Natural killer cell (primary cell): ENCODE data around the gene JMJD8. TPM values are rescaled to one million over a fixed set of nuclear protein-coding genes. Genes with fewer than 3 reads are reported as not detected.
A peak's percentile ranks its signal among the peaks of the same experiment; 100 is the strongest.

ENCODE experiments used
- ATAC-seq, 3 donors: fragments of 150-1000 bp in 2 of 3; fragments of 200-7000 bp in 1 of 3; cut with Tn5 transposase; 1 replicate in 1 of 3; 2 replicates in 2 of 3; pipeline ENCODE4 v1.10.0; 2021; ENCODE audit warnings: mild to moderate bottlenecking in 2 of 3, moderate library complexity in 2 of 3
- DNase-seq, 2 donors: peaks; one replicate each; pipeline versions ENCODE4 v3.0.0 to v3.0.0-alpha.2; 2013 to 2021; ENCODE audit warnings: mixed read lengths in 1 of 2
- H3K27ac ChIP-seq: one replicate; pipeline ENCODE4 v1.5.1; 2013; ENCODE audit warnings: mild to moderate bottlenecking, low read length
- H3K27me3 ChIP-seq: one replicate; pipeline ENCODE4 v1.6.1; 2013; ENCODE audit warnings: low read length; ENCODE audit not compliant: control insufficient read depth, insufficient read depth
- H3K36me3 ChIP-seq: one replicate; pipeline ENCODE4 v1.6.1; 2013; ENCODE audit warnings: low read length; ENCODE audit not compliant: control insufficient read depth, insufficient read depth
- H3K4me1 ChIP-seq: one replicate; pipeline ENCODE4 v1.6.1; 2013; ENCODE audit warnings: low read length; ENCODE audit not compliant: control insufficient read depth, insufficient read depth
- H3K4me3 ChIP-seq: one replicate; pipeline ENCODE4 v1.5.1; 2013; ENCODE audit warnings: low read length
- H3K9me3 ChIP-seq: one replicate; pipeline ENCODE4 v1.6.1; 2013; ENCODE audit warnings: low read length; ENCODE audit not compliant: control insufficient read depth, insufficient read depth
- H3K27ac Mint-ChIP-seq, 2 donors: one replicate each; pipeline ENCODE4 v1.8.0; 2022; ENCODE audit warnings: mild to moderate bottlenecking in 2 of 2, mixed read lengths in 2 of 2, moderate library complexity in 1 of 2
- H3K27me3 Mint-ChIP-seq, 2 donors: one replicate each; pipeline ENCODE4 v1.8.0; 2022; ENCODE audit warnings: low read depth in 2 of 2, mixed read lengths in 2 of 2
- H3K36me3 Mint-ChIP-seq: one replicate; pipeline ENCODE4 v1.8.0; 2022; ENCODE audit warnings: mixed read lengths
- H3K4me1 Mint-ChIP-seq, 2 donors: one replicate each; pipeline ENCODE4 v1.8.0; 2022; ENCODE audit warnings: mixed read lengths in 2 of 2
- H3K4me3 Mint-ChIP-seq: one replicate; pipeline ENCODE4 v1.8.0; 2022; ENCODE audit warnings: mild to moderate bottlenecking, moderate library complexity, mixed read lengths
- H3K9me3 Mint-ChIP-seq, 2 donors: one replicate each; pipeline ENCODE4 v1.8.0; 2022; ENCODE audit warnings: mixed read lengths in 2 of 2
- WGBS: methylation state at CpG from one replicate; pipeline ENCODE4 v1.1.7; 2013; ENCODE audit warnings: missing lambda C conversion rate; ENCODE audit not compliant: insufficient coverage; 5-methylcytosine and 5-hydroxymethylcytosine counted together
- intact Hi-C: fragments of 100-400 bp; cut with micrococcal nuclease; formaldehyde crosslinking; loops from one replicate; pipeline ENCODE4 v1.14.2; 2022
- total RNA-seq, 4 donors: library from RNA; stranded (reverse); fragments of 120-200 nt in 1 of 4; gene quantifications; one replicate each; pipeline versions ENCODE4 v1.2.3 to v1.2.4, GENCODE V29; 2013 to 2022
- TF ChIP-seq, protein P1 (sequence below): fragments of 200-600 bp; IDR thresholded peaks from one replicate; pipeline ENCODE4 v1.8.0; 2022; ENCODE audit warnings: antibody characterized with exemption

Gene JMJD8
- total RNA-seq, 3 donors from 2014 or later (not counting 1 experiment from before 2014, with no cell fraction given) = 29.5 to 32.6 (median 31.5) TPM

DNA sequence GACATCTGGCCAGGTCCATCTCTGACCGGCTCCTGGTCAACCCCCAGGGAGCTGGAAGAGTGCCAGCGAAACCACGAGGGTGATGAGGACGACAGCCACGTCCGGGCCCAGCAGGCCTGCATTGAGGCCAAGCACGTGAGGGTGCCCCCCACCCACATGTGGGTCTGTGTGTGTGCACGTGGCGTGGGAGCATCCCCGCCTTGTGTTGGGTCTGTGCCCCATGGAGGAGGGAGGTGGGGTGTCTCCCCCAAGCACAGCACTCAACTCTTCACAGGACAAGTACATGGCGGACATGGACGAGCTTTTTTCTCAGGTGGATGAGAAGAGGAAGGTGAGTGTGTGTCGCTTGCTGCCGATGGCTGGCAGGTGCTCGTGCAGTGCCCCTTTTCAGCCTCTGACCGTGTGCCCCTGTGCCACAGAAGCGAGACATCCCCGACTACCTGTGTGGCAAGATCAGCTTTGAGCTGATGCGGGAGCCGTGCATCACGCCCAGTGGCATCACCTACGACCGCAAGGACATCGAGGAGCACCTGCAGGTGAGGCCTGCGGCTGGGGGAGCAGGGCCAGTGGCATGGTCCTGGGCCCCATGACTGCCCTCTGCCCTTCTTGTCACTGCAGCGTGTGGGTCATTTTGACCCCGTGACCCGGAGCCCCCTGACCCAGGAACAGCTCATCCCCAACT, 2.2 kb downstream of the JMJD8 start:
- Mint-ChIP-seq H3K4me3 (peak overlapping the region; percentile 70), H3K4me1 (peaks cover 0 to 35% of the 10 kb centered on the region in 2 donors), H3K27me3 (no peaks in the 10 kb centered on the region), H3K27ac (peak overlapping the region in 1 of 2 donors; percentile 9), H3K9me3 (no peaks in the 10 kb centered on the region), H3K36me3 (no peaks in the 10 kb centered on the region)
- intact Hi-C loops = no loop called here
- Histone ChIP-seq H3K36me3 (peaks cover 21% of the 10 kb centered on the region), H3K4me3 (no peak overlapping the region), H3K27me3 (no peaks in the 10 kb centered on the region), H3K27ac (no peak overlapping the region), H3K4me1 (peaks cover 66% of the 10 kb centered on the region), H3K9me3 (no peaks in the 10 kb centered on the region)
- 83% methylated on average over 27 of the region's 28 CpGs for WGBS
- DNase-seq (no peak), ATAC-seq (no peak)
- TF ChIP-seq, protein P1, sequence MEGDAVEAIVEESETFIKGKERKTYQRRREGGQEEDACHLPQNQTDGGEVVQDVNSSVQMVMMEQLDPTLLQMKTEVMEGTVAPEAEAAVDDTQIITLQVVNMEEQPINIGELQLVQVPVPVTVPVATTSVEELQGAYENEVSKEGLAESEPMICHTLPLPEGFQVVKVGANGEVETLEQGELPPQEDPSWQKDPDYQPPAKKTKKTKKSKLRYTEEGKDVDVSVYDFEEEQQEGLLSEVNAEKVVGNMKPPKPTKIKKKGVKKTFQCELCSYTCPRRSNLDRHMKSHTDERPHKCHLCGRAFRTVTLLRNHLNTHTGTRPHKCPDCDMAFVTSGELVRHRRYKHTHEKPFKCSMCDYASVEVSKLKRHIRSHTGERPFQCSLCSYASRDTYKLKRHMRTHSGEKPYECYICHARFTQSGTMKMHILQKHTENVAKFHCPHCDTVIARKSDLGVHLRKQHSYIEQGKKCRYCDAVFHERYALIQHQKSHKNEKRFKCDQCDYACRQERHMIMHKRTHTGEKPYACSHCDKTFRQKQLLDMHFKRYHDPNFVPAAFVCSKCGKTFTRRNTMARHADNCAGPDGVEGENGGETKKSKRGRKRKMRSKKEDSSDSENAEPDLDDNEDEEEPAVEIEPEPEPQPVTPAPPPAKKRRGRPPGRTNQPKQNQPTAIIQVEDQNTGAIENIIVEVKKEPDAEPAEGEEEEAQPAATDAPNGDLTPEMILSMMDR = no peak

DNA sequence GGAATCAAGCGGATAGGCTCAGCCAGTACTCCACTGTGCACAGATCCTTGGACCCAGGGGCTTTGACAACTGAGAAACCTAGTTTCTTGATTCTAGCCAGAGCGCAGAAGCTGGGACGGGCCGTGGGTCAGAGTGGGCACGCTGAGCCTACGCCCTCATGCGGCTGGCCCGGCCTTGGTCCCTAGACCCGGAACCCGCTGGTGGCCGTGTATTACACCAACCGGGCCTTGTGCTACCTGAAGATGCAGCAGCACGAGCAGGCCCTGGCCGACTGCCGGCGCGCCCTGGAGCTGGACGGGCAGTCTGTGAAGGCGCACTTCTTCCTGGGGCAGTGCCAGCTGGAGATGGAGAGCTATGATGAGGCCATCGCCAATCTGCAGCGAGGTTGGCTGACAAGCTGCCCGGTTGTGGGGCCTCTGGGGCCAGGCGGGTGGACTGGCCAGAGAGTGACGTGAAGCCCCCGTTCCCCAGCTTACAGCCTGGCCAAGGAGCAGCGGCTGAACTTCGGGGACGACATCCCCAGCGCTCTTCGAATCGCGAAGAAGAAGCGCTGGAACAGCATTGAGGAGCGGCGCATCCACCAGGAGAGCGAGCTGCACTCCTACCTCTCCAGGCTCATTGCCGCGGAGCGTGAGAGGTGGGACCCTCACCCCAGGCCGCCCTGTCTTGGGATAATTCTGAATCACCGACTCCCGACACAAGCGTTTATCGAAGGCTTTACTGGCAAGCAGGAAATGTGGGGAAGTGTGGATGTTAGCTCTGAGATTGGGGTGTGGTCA, 3.0 kb downstream of the JMJD8 start:
- Histone ChIP-seq H3K4me1 (peaks cover 65% of the 10 kb centered on the region), H3K36me3 (peaks cover 17% of the 10 kb centered on the region), H3K4me3 (peak overlapping the region; percentile 71), H3K27me3 (no peaks in the 10 kb centered on the region), H3K9me3 (no peaks in the 10 kb centered on the region), H3K27ac (peak overlapping the region; percentile 63)
- Mint-ChIP-seq H3K36me3 (no peaks in the 10 kb centered on the region), H3K27ac (peak overlapping the region in 1 of 2 donors; percentile 67), H3K9me3 (no peaks in the 10 kb centered on the region), H3K27me3 (no peaks in the 10 kb centered on the region), H3K4me3 (peak overlapping the region; percentile 67), H3K4me1 (peaks cover 0 to 33% of the 10 kb centered on the region in 2 donors)
- intact Hi-C loops = no loop called here
- peak in 1 of 2 donors; percentile 40 for DNase-seq
- 56% methylated on average over 44 of the region's 44 CpGs for WGBS
- TF ChIP-seq, protein P1 = no peak
- no peak for ATAC-seq

DNA sequence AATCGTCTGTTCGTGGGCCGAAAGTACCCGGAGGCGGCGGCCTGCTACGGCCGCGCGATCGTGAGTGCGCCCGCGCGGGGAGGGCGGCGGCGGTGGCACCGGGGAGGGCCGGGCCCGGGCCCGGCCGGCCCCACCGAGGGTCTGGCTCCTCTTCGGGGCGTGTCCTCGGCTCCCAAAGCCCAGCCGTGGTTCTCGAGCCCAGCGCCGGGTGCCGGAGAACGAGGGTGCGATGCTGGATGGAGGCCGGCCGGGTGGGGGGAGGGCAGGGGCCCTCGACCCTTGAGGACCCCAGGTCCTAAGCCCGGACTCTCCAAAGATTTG, 3.5 kb downstream of the JMJD8 start:
- no peaks in the 10 kb centered on the region for H3K27me3 ChIP-seq
- under 1% methylated on average over 38 of the region's 38 CpGs for WGBS
- H3K27ac Mint-ChIP-seq = peak overlapping the region; percentile 67 to 75
- H3K4me3 Mint-ChIP-seq = peak overlapping the region; percentile 85
- H3K4me1 Mint-ChIP-seq = peaks cover 0 to 30% of the 10 kb centered on the region in 2 donors
- no peaks in the 10 kb centered on the region for H3K36me3 Mint-ChIP-seq
- peak overlapping the region; percentile 63 for H3K27ac ChIP-seq
- peaks cover 62% of the 10 kb centered on the region for H3K4me1 ChIP-seq
- ATAC-seq = no peak
- no peaks in the 10 kb centered on the region for H3K9me3 ChIP-seq
- H3K36me3 ChIP-seq = peaks cover 17% of the 10 kb centered on the region
- intact Hi-C loops = no loop called here
- TF ChIP-seq, protein P1 = no peak
- no peaks in the 10 kb centered on the region for H3K9me3 Mint-ChIP-seq
- H3K4me3 ChIP-seq = peak overlapping the region; percentile 71
- DNase-seq = no peak
- no peaks in the 10 kb centered on the region for H3K27me3 Mint-ChIP-seq
